ENCODE measurements around the gene VPS26B.

The VPS26B gene

DNA sequence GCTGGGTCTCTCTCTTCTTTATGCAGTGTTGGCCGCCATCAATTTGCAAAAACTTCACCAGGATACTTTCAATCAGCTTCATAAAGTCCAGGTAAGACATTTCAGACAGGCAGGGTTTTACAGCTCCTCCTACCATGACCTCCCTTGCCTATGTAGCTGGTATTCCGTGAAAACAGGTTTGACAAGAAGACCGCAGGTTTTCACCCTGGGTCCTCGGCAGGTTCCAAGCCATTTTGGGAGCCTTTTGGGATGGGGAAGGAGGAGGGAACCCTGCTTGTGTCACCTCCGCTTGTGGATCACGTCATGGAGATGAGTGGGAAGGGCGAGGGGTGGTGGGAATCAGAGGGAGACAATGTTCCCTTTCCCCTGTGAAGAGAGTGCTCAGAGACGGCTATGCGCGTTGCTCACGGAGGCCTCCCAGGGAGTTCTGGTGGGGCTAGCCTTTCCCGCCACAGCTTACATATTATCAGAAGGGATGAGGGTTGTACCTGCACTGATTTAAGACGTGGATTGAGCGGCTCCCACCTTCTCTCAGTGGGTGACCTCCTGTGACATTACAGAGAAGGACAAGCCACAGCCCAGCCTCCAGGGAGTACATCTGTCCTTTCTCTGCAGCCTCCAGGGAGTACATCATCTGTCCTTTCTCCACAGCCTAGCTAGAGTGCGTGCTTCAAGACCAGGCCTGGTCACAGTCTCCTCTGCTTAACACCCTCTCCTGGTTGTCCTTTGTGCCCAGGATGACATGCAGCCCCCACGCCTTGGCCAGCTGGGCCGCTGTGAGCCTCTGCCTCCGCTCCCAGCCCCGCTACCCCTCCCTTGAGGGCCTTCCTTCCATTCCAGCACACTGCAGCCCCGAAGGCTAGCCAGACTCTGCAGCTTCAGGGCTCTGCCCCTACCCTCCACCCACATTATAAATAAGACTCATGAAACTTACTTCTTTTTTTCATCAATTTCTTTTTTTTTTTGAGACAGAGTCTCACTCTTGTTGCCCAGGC is 68.9 kb downstream of the VPS26B start:
- H3K27ac ChIP-seq: peak overlapping the region; percentile 2; the same call in 1 of the 2 replicates
- TF ChIP-seq CTCF (conservative IDR thresholded peaks at IDR 0.05): no peak

DNA sequence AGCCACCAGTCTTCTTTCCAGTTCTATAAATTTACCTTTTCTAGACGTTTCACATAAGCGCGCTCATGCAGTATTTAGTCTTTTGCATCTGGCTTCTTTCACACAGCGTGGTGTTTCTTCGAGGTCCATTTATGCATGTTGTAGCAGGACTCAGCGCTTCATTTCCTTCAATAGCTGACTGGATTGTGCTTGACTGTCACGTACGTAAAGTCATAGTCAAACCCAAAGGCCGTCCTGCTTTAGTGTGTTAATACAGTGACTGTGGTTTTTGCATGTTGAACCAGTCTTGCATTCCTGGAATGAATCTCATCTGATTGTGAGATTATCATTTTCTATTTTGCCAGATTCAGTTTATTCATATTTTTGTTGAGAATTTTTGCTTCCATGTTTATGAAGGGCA is 70.2 kb downstream of the VPS26B start:
- no peak for TF ChIP-seq CTCF (conservative IDR thresholded peaks at IDR 0.05)
- no peak overlapping the region for H3K27ac ChIP-seq
